ENCODE measurements around the gene ASRGL1.

GRCh38 chr11:62418733-62419132, 81.5 kb downstream of the ASRGL1 start, which contains the start of gene SCGB1A1:
- TF ChIP-seq POLR2A (IDR thresholded peaks at IDR 0.05; ENCODE audit: low read depth) (no peak), CTCF (IDR thresholded peaks at IDR 0.05) (no peak)

All from esophagus muscularis mucosa (tissue), 3 donors.